ENCODE results near the gene LOXHD1. TPM values are rescaled to one million over a fixed set of nuclear protein-coding genes. Genes with fewer than 3 reads are reported as not detected.

Gene LOXHD1
- total RNA-seq, 2 experiments from 2014 or later, result not detected

- CTCF ChIA-PET, result no interaction called here
- POLR2A ChIA-PET, result no interaction called here
Measured at GRCh38 chr18:46431522-46432171, 225.4 kb downstream of the LOXHD1 start.

- ChIA-PET CTCF (no interaction called here), POLR2A (no interaction called here)
Measured at GRCh38 chr18:46429649-46430224, 227.3 kb downstream of the LOXHD1 start.

GRCh38 chr18:46429130-46429529 is 227.9 kb downstream of the LOXHD1 start:
- ChIA-PET POLR2A (no interaction called here), CTCF (no interaction called here)

GRCh38 chr18:46428368-46428767 is 228.7 kb downstream of the LOXHD1 start:
- CTCF ChIA-PET, result no interaction called here
- POLR2A ChIA-PET, result no interaction called here

- CTCF ChIA-PET, result no interaction called here
- POLR2A ChIA-PET, result no interaction called here
Measured at GRCh38 chr18:46427216-46427995, 229.6 kb downstream of the LOXHD1 start.

Other genes starting within 250 kb of the LOXHD1 start
- not detected for gene ST8SIA5, start 99.8 kb upstream of the LOXHD1 start, total RNA-seq

All from activated CD8-positive, alpha-beta memory T cell treated with anti-CD3 and anti-CD28 coated beads for 36 hours (primary cell).